ENCODE measurements around the gene SSMEM1. TPM values are rescaled to one million over a fixed set of nuclear protein-coding genes. Genes with fewer than 3 reads are reported as not detected.
A peak's percentile ranks its signal among the peaks of the same experiment; 100 is the strongest.

The SSMEM1 gene
- total and polyA plus RNA-seq, 9 of the 15 experiments (the other 6 are each of a cell fraction or from before 2014, with no cell fraction given): 0.10 to 0.28 (median 0.18) TPM; not detected in 4

- TF ChIP-seq ZNF551 (CRISPR knock-in tag; IDR thresholded peaks at IDR 0.05) (no peak), ZFX (CRISPR knock-in tag; IDR thresholded peaks at IDR 0.05) (no peak), RBM14 (IDR thresholded peaks at IDR 0.05; ENCODE audit: borderline replicate concordance, insufficient read depth, low read depth, low read length) (no peak), ZNF76 (CRISPR knock-in tag; IDR thresholded peaks at IDR 0.05; ENCODE audit: borderline replicate concordance) (0 out of 2 replicates have a peak, but pooled peaks have one; percentile 10), PHB (CRISPR knock-in tag; IDR thresholded peaks at IDR 0.05) (peak; percentile 95), LEF1 (IDR thresholded peaks at IDR 0.05) (no peak; the same call in 1 of the 2 replicates), STAG1 (CRISPR knock-in tag; IDR thresholded peaks at IDR 0.05; ENCODE audit: borderline replicate concordance) (no peak), MYC (IDR thresholded peaks at IDR 0.05; ENCODE audit: low read depth, low read length) (peak; percentile 85), MYC (CRISPR knock-in tag; IDR thresholded peaks at IDR 0.05; ENCODE audit: borderline replicate concordance, low read depth) (no peak; the same call in none of the 2 replicates), CHAMP1 (IDR thresholded peaks at IDR 0.05) (peak; percentile 13; the same call in 1 of the 2 replicates), DMBX1 (CRISPR knock-in tag; IDR thresholded peaks at IDR 0.05; ENCODE audit: borderline replicate concordance) (0 out of 2 replicates have a peak, but pooled peaks have one; percentile 18), ZNF347 (CRISPR knock-in tag; IDR thresholded peaks at IDR 0.05; ENCODE audit: low read depth) (no peak), ZNF3 (CRISPR knock-in tag; IDR thresholded peaks at IDR 0.05) (no peak), BACH1 (tag; IDR thresholded peaks at IDR 0.05) (peak; percentile 88), TCF15 (CRISPR knock-in tag; IDR thresholded peaks at IDR 0.05) (no peak), DACH1 (IDR thresholded peaks at IDR 0.05; ENCODE audit: partially characterized antibody) (no peak)
- TF ChIP-seq, protein P1, sequence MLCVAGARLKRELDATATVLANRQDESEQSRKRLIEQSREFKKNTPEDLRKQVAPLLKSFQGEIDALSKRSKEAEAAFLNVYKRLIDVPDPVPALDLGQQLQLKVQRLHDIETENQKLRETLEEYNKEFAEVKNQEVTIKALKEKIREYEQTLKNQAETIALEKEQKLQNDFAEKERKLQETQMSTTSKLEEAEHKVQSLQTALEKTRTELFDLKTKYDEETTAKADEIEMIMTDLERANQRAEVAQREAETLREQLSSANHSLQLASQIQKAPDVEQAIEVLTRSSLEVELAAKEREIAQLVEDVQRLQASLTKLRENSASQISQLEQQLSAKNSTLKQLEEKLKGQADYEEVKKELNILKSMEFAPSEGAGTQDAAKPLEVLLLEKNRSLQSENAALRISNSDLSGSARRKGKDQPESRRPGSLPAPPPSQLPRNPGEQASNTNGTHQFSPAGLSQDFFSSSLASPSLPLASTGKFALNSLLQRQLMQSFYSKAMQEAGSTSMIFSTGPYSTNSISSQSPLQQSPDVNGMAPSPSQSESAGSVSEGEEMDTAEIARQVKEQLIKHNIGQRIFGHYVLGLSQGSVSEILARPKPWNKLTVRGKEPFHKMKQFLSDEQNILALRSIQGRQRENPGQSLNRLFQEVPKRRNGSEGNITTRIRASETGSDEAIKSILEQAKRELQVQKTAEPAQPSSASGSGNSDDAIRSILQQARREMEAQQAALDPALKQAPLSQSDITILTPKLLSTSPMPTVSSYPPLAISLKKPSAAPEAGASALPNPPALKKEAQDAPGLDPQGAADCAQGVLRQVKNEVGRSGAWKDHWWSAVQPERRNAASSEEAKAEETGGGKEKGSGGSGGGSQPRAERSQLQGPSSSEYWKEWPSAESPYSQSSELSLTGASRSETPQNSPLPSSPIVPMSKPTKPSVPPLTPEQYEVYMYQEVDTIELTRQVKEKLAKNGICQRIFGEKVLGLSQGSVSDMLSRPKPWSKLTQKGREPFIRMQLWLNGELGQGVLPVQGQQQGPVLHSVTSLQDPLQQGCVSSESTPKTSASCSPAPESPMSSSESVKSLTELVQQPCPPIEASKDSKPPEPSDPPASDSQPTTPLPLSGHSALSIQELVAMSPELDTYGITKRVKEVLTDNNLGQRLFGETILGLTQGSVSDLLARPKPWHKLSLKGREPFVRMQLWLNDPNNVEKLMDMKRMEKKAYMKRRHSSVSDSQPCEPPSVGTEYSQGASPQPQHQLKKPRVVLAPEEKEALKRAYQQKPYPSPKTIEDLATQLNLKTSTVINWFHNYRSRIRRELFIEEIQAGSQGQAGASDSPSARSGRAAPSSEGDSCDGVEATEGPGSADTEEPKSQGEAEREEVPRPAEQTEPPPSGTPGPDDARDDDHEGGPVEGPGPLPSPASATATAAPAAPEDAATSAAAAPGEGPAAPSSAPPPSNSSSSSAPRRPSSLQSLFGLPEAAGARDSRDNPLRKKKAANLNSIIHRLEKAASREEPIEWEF (CRISPR knock-in tag; IDR thresholded peaks at IDR 0.05): 0 out of 2 replicates have a peak, but pooled peaks have one; percentile 67
- TF ChIP-seq, protein P2, sequence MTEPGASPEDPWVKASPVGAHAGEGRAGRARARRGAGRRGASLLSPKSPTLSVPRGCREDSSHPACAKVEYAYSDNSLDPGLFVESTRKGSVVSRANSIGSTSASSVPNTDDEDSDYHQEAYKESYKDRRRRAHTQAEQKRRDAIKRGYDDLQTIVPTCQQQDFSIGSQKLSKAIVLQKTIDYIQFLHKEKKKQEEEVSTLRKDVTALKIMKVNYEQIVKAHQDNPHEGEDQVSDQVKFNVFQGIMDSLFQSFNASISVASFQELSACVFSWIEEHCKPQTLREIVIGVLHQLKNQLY (CRISPR knock-in tag; conservative IDR thresholded peaks at IDR 0.05): no peak
These were observed 2.3 kb upstream of the SSMEM1 start, which contains the start of gene TMEM209 (continued) for GRCh38 chr7:130205084-130205947.
